B cell (primary cell): ENCODE measurements around the gene ATP5ME. TPM values are rescaled to one million over a fixed set of nuclear protein-coding genes. Genes with fewer than 3 reads are reported as not detected.

Experiments
- ATAC-seq: fragments of 200-7000 bp; cut with Tn5 transposase; one replicate; pipeline ENCODE4 v1.10.0; 2021; ENCODE audit warnings: low read depth, mild to moderate bottlenecking, moderate number of reproducible peaks, moderate library complexity
- CTCF ChIA-PET: fragments of 350-600 bp; sonication (Branson Sonifier 250); formaldehyde crosslinking; loops from one replicate; lab custom pipeline; 2021; ENCODE audit warnings: antibody characterized with exemption, inconsistent platforms; lab: Charles Lee
- POLR2A ChIA-PET: fragments of 350-600 bp; sonication (Branson Sonifier 250); formaldehyde crosslinking; loops from one replicate; lab custom pipeline; 2021; ENCODE audit warnings: antibody characterized with exemption; lab: Charles Lee
- DNase-seq: peaks from one replicate; pipeline ENCODE4 v3.0.0; 2013
- H2AFZ ChIP-seq: 2 replicates; pipeline ENCODE4 v1.6.1; 2012; ENCODE audit warnings: mild to moderate bottlenecking, low read depth, low read length; ENCODE audit not compliant: insufficient read depth, poor library complexity, severe bottlenecking
- H3K27ac ChIP-seq, 2 donors: 1 replicate in 1 of 2; 2 replicates in 1 of 2; pipeline ENCODE4 v1.5.1; 2012 to 2013; ENCODE audit warnings: low read length in 2 of 2, mild to moderate bottlenecking in 2 of 2, moderate library complexity in 1 of 2
- H3K27me3 ChIP-seq, 4 experiments: fragments of 200-600 bp in 1 of 4; sonication (generic) in 1 of 4; replicated peaks in 1 of 4; 1 replicate in 2 of 4; 2 replicates in 2 of 4; pipeline versions ENCODE4 v1.6.1 to v1.7.0; 2013 to 2016; ENCODE audit warnings: low read length in 3 of 4, mild to moderate bottlenecking in 2 of 4, mixed read lengths in 1 of 4, moderate library complexity in 1 of 4; ENCODE audit not compliant: insufficient read depth in 4 of 4, control insufficient read depth in 3 of 4; ENCODE audit errors: control extremely low read depth in 1 of 4
- H3K36me3 ChIP-seq, 2 experiments: replicated peaks in 1 of 2; 1 replicate in 1 of 2; 2 replicates in 1 of 2; pipeline versions ENCODE4 v1.6.1 to v1.7.1; 2013; ENCODE audit warnings: low read length in 1 of 2; ENCODE audit not compliant: insufficient read depth in 2 of 2, control insufficient read depth in 1 of 2; ENCODE audit errors: control extremely low read depth in 1 of 2, extremely low read depth in 1 of 2
- H3K4me1 ChIP-seq, 2 donors: fragments of 200-600 bp in 1 of 2; sonication (generic) in 1 of 2; 1 replicate in 1 of 2; 2 replicates in 1 of 2; pipeline versions ENCODE4 v1.5.1 to v1.6.1; 2013 to 2017; ENCODE audit warnings: low read length in 2 of 2; ENCODE audit not compliant: control insufficient read depth in 2 of 2, insufficient read depth in 2 of 2
- H3K4me2 ChIP-seq: replicated peaks from 2 replicates; pipeline ENCODE3; 2012; ENCODE audit warnings: mild to moderate bottlenecking, low read depth, low read length; ENCODE audit not compliant: poor library complexity, severe bottlenecking
- H3K4me3 ChIP-seq, 5 experiments: fragments of 200-600 bp in 1 of 5; sonication (generic) in 1 of 5; 1 replicate in 3 of 5; 2 replicates in 2 of 5; pipeline versions ENCODE4 v1.5.1 to v1.7.0; 2011 to 2016; ENCODE audit warnings: low read length in 4 of 5, mild to moderate bottlenecking in 4 of 5, low read depth in 2 of 5, control low read depth in 1 of 5, moderate library complexity in 1 of 5; ENCODE audit not compliant: insufficient read depth in 1 of 5; ENCODE audit errors: control extremely low read depth in 1 of 5, extremely low read depth in 1 of 5
- H3K79me2 ChIP-seq: fragments of 200-600 bp; sonication (generic); one replicate; pipeline ENCODE4 v1.6.0; 2016; ENCODE audit warnings: low read length; ENCODE audit not compliant: control insufficient read depth, insufficient read depth
- H3K9ac ChIP-seq: fragments of 200-600 bp; sonication (generic); 2 replicates; pipeline ENCODE4 v1.6.1; 2017; ENCODE audit warnings: mild to moderate bottlenecking, low read length, moderate library complexity
- H3K9me3 ChIP-seq, 3 donors: one replicate each; pipeline versions ENCODE4 v1.6.1 to v1.7.1; 2013; ENCODE audit warnings: low read length in 2 of 3; ENCODE audit not compliant: control insufficient read depth in 2 of 3, insufficient read depth in 1 of 3; ENCODE audit errors: control extremely low read depth in 1 of 3
- H4K20me1 ChIP-seq: 2 replicates; pipeline ENCODE4 v1.6.0; 2012; ENCODE audit warnings: mild to moderate bottlenecking, low read length; ENCODE audit not compliant: insufficient read depth, control insufficient read depth, poor library complexity, severe bottlenecking
- H3K27ac Mint-ChIP-seq: one replicate; pipeline ENCODE4 v1.8.0; 2021; ENCODE audit warnings: mixed read lengths
- H3K27me3 Mint-ChIP-seq: one replicate; pipeline ENCODE4 v1.8.0; 2021; ENCODE audit warnings: mixed read lengths
- H3K4me1 Mint-ChIP-seq: one replicate; pipeline ENCODE4 v1.8.0; 2021; ENCODE audit warnings: mixed read lengths
- H3K4me3 Mint-ChIP-seq: one replicate; pipeline ENCODE4 v1.8.0; 2021; ENCODE audit warnings: mixed read lengths
- H3K9me3 Mint-ChIP-seq: one replicate; pipeline ENCODE4 v1.8.0; 2022; ENCODE audit warnings: mixed read lengths; ENCODE audit not compliant: insufficient read depth
- CTCF ChIP-seq: fragments of 200-600 bp; IDR thresholded peaks from one replicate; pipeline ENCODE4 v1.8.0; 2022; ENCODE audit warnings: antibody characterized with exemption, mild to moderate bottlenecking
- EZH2 ChIP-seq: IDR thresholded peaks from 2 replicates; pipeline ENCODE4 v1.6.1; 2012; ENCODE audit warnings: borderline replicate concordance, low read depth, mild to moderate bottlenecking, moderate library complexity, low read length; ENCODE audit not compliant: insufficient read depth, poor library complexity, severe bottlenecking
- WGBS: methylation state at CpG from one replicate; pipeline ENCODE4 v1.1.5; 2013; ENCODE audit warnings: missing lambda C conversion rate; ENCODE audit not compliant: insufficient coverage; 5-methylcytosine and 5-hydroxymethylcytosine counted together
- intact Hi-C: fragments of 100-400 bp; cut with micrococcal nuclease; formaldehyde crosslinking; loops from one replicate; pipeline ENCODE4 v1.10.0; 2022
- polyA plus RNA-seq: library from polyadenylated mRNA; depleted of rRNA; stranded (reverse); fragments of >200 nt; gene quantifications from 2 replicates; pipeline ENCODE4 v1.2.3, GENCODE V29; 2012
- total RNA-seq, 2 donors: library from RNA; stranded (reverse); fragments of 120-200 nt in 1 of 2; gene quantifications; 1 replicate in 1 of 2; 2 replicates in 1 of 2; pipeline versions ENCODE4 v1.2.3 to v1.2.4, GENCODE V29; 2013 to 2022

ATP5ME gene
- total and polyA plus RNA-seq, 2 donors (not counting 1 experiment from before 2014, with no cell fraction given): 129 to 153 TPM

- DNase-seq (no peak), ATAC-seq (no peak)
- no peak overlapping the region for H3K27ac ChIP-seq
- no peak overlapping the region for H3K4me2 ChIP-seq
- intact Hi-C loops: loop anchor here (10.0 kb wide), 1 partner anchor 225 kb away; the partner anchor contains the start of genes GAK and TMEM175
- H3K4me1 Mint-ChIP-seq: peaks cover 32% of the 10 kb centered on the region
- no peaks in the 10 kb centered on the region for H3K9me3 Mint-ChIP-seq
- H3K27ac Mint-ChIP-seq: no peak overlapping the region
- ChIA-PET CTCF (no interaction called here), POLR2A (no interaction called here)
- peaks cover 0 to 8% of the 10 kb centered on the region in 2 experiments for H3K36me3 ChIP-seq
- H3K27me3 Mint-ChIP-seq: no peaks in the 10 kb centered on the region
- H2AFZ ChIP-seq: no peak overlapping the region
- no peaks in the 10 kb centered on the region for H3K27me3 ChIP-seq
- H3K4me3 ChIP-seq: no peak overlapping the region
- peaks cover 17 to 30% of the 10 kb centered on the region in 2 donors for H3K4me1 ChIP-seq
- no peak overlapping the region for H3K9ac ChIP-seq
- H4K20me1 ChIP-seq: peaks cover 61% of the 10 kb centered on the region
- H3K79me2 ChIP-seq: peaks cover 92% of the 10 kb centered on the region
- no peaks in the 10 kb centered on the region for H3K9me3 ChIP-seq
- no peak overlapping the region for H3K4me3 Mint-ChIP-seq
- TF ChIP-seq EZH2: no peak
- TF ChIP-seq CTCF: no peak
- 98% methylated on average over 6 of the region's 6 CpGs for WGBS
Measured at GRCh38 chr4:709348-709747, 35.3 kb upstream of the ATP5ME start.

GRCh38 chr4:708631-708933 lies 34.5 kb upstream of the ATP5ME start:
- H3K4me3 ChIP-seq: no peak overlapping the region
- 100% methylated on average over 1 of the region's 6 CpGs for WGBS
- ChIA-PET CTCF (interaction anchor here (0.8 kb wide), 1 partner anchor 34 kb away, joined by 3 read pairs; no protein-coding TSS in a partner anchor), POLR2A (no interaction called here)
- peaks cover 85% of the 10 kb centered on the region for H3K79me2 ChIP-seq
- no peaks in the 10 kb centered on the region for H3K27me3 Mint-ChIP-seq
- no peak overlapping the region for H3K9ac ChIP-seq
- H3K4me3 Mint-ChIP-seq: peak overlapping the region; percentile 29
- DNase-seq (no peak), ATAC-seq (no peak)
- no peaks in the 10 kb centered on the region for H3K9me3 Mint-ChIP-seq
- H3K27me3 ChIP-seq: no peaks in the 10 kb centered on the region
- no peak overlapping the region for H3K27ac Mint-ChIP-seq
- peaks cover 53% of the 10 kb centered on the region for H4K20me1 ChIP-seq
- peaks cover 17 to 30% of the 10 kb centered on the region in 2 donors for H3K4me1 ChIP-seq
- no peak overlapping the region for H2AFZ ChIP-seq
- no peak for TF ChIP-seq CTCF
- TF ChIP-seq EZH2: no peak
- no peak overlapping the region for H3K27ac ChIP-seq
- H3K4me1 Mint-ChIP-seq: peaks cover 31% of the 10 kb centered on the region
- peak overlapping the region; percentile 16 for H3K4me2 ChIP-seq
- H3K9me3 ChIP-seq: no peaks in the 10 kb centered on the region
- intact Hi-C loops: loop anchor here (10.0 kb wide), 1 partner anchor 226 kb away; the partner anchor contains the start of genes GAK and TMEM175
- H3K36me3 ChIP-seq: peaks cover 0 to 4% of the 10 kb centered on the region in 2 experiments
